SK-N-MC (cell line): ENCODE data around the gene RANGAP1.

Experiments used
- DNase-seq: peaks from one replicate; pipeline ENCODE4 v3.0.0-alpha.2; 2011; ENCODE audit warnings: low read depth, low spot score
- H3K27ac ChIP-seq: fragments of 200-600 bp; sonication (generic); 2 replicates; pipeline ENCODE4 v1.5.1; 2016; ENCODE audit warnings: mixed run types
- H3K36me3 ChIP-seq: fragments of 200-600 bp; sonication (generic); 2 replicates; pipeline ENCODE4 v1.6.1; 2017; ENCODE audit warnings: antibody characterized with exemption, low read length, mixed read lengths; ENCODE audit not compliant: insufficient read depth
- H3K4me3 ChIP-seq: fragments of 200-600 bp; sonication (generic); 2 replicates; pipeline ENCODE4 v1.5.1; 2016
- H3K9ac ChIP-seq: fragments of 200-600 bp; sonication (generic); 2 replicates; pipeline ENCODE4 v1.8.0; 2017; ENCODE audit warnings: mixed run types, mixed read lengths; ENCODE audit not compliant: insufficient read length
- H3K9me3 ChIP-seq: fragments of 200-600 bp; sonication (generic); 2 replicates; pipeline ENCODE4 v1.6.1; 2017; ENCODE audit warnings: low read depth, mild to moderate bottlenecking, antibody characterized with exemption, low read length, moderate library complexity, mixed read lengths
- EZH2 ChIP-seq: fragments of 200-600 bp; sonication (generic); IDR thresholded peaks from one replicate; pipeline ENCODE4 v1.6.1; 2017; ENCODE audit warnings: antibody characterized with exemption
- FOXP2 ChIP-seq: optimal IDR thresholded peaks from 2 replicates; pipeline ENCODE3; 2011; ENCODE audit warnings: mild to moderate bottlenecking, moderate library complexity; ENCODE audit not compliant: insufficient read depth; ENCODE audit errors: extremely low read length, control extremely low read depth
- POLR2AphosphoS5 ChIP-seq: IDR thresholded peaks from 2 replicates; pipeline ENCODE4 v1.6.1; 2012; ENCODE audit warnings: mild to moderate bottlenecking, low read depth, low read length, borderline replicate concordance

RANGAP1 gene

DNA sequence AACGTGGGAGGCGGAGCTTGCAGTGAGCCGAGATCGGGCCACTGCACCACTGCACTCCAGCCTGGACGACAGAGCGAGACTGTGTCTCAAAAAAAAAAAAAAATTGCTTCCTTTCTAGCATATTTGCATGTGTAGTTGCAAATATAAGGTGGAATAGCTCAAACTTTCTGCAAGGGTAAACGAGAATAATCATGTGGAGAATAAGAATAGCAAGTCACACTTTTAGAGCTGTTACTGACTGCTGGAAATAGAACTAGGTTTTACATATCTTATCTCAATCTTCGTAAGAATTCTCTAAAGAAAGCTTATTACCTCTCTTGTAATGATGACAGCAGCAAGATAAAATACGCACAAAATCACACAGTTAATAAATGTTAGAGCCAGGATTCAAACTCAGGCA, 79.3 kb downstream of the RANGAP1 start:
- H3K9me3 ChIP-seq: no peaks in the 10 kb centered on the region
- H3K36me3 ChIP-seq: peaks cover 11% of the 10 kb centered on the region; the same call in 1 of the 2 replicates
- no peak overlapping the region for H3K27ac ChIP-seq
- H3K4me3 ChIP-seq: no peak overlapping the region
- DNase-seq: no peak
- no peak overlapping the region for H3K9ac ChIP-seq
- TF ChIP-seq FOXP2 (no peak), POLR2AphosphoS5 (no peak), EZH2 (no peak)

DNA sequence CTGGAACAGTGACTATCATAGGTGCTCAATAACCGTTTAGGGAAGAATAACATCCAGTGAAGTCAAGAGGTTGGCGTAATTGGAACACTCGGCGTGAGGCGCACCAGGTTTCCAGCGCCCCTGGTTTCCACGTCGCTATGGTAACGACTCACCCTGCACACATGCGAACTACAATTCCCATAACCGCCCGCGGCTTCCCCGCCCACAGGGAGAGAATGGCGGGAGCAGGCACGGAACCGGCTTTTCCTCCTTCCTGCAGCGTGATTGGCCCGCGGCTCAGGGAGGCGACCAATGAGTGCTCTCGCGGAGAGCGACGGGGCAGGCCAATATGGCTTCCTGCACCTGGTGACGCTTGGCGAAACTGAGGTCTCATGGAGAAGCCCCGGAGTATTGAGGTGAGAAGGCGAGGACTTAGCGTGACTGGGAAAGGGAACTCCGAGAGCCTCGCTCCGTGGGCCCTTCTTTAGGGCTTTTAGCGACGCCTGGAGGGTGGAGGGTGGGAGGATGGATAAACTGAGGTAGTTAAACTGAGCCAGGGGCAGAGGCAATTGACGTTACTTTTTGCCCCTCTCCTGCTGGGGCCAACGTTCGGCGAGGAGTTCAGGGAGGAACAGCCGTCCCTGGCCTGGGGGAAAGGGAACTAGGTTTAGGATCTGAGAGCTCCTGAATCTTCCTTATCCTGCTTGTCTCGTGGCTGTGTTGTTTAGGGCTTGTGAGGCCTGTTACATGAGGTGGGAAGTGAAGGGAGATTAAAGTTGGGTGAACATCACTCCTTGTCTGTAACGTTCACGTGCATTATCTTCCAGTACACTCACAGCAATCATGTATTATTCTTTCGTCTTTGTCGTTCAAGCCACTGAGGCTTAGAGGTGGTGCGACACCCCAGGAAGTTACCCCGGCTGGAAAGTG, 80.7 kb downstream of the RANGAP1 start, which contains the start of gene L3MBTL2:
L3MBTL2 (plus strand) TSS at position 321 of the 909 bp plus-strand sequence; CDS start at position 372, 51 bp downstream.
- Histone ChIP-seq H3K36me3 (peaks cover 4% of the 10 kb centered on the region; the same call in 1 of the 2 replicates), H3K4me3 (peak within 1 kb of the TSS; percentile 94), H3K27ac (peak within 1 kb of the TSS; percentile 22; the same call in 1 of the 2 replicates), H3K9ac (peak within 1 kb of the TSS; percentile 88), H3K9me3 (no peaks in the 10 kb centered on the region)
- TF ChIP-seq POLR2AphosphoS5 (peak; percentile 86), FOXP2 (no peak)
- DNase-seq: peak; percentile 83

DNA sequence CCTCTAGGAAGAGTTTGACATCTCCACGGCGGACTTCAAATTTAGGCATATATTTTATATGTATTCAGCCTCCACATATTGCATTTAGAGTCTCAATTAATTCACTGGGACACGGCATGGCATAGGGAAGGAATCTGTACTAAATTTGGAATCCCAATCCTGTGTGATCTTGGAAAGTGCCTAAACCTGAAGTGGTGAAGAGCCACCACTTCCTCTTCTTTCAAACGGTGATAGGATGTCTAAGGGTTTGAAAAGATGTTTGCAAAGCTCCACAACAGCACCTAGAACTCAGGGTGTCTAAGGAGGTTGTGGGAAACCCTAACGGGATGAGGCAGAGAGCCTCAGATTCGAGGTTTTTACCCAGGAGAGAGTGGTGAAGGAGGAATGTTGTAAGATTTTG, 81.9 kb downstream of the RANGAP1 start:
- Histone ChIP-seq H3K9ac (no peak overlapping the region), H3K36me3 (no peaks in the 10 kb centered on the region; the same call in 1 of the 2 replicates), H3K9me3 (no peaks in the 10 kb centered on the region), H3K4me3 (no peak overlapping the region), H3K27ac (no peak overlapping the region)
- DNase-seq: no peak
- TF ChIP-seq POLR2AphosphoS5 (no peak), EZH2 (no peak), FOXP2 (no peak)

DNA sequence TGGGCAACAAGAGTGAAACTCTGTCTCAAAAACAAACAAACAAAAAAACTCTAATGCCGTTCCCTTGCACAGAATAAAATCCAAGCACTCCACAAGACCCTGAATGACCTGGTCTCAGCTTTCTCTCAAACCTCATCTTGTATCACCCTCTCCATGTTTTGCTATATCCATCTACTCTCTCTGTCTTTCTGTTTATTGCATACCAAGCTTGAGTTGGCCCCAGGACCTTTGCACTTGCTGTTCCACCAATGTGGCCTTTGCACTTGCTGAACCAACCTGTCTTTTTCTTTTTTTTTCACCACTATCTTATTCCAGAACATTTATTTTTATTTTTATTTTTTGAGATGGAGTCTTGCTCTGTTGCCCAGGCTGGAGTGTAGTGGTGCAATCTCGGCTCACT, 82.9 kb downstream of the RANGAP1 start:
- no peak overlapping the region for H3K27ac ChIP-seq
- no peak overlapping the region for H3K4me3 ChIP-seq
- no peaks in the 10 kb centered on the region for H3K9me3 ChIP-seq
- no peak overlapping the region for H3K9ac ChIP-seq
- no peak for DNase-seq
- no peaks in the 10 kb centered on the region for H3K36me3 ChIP-seq
- no peak for TF ChIP-seq EZH2
- no peak for TF ChIP-seq FOXP2
- no peak for TF ChIP-seq POLR2AphosphoS5

DNA sequence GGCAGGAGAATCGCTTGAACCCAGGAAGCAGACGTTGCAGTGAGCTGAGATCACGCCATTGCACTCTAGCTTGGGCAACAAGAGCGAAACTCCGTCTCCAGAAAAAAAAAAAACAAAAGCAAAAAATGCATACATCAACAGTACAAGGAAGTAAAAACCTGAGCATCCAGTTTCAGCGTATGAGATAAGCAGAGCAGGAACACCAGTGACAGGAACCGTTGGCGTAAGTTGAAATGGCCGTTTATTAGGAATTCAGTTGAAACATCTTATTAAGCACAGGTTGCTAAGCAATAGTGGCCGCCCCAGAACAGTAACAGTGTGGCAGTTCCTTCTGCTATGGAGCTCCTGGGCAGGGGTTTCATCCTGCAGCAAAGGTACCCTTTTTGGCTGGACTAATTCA, 84.8 kb downstream of the RANGAP1 start:
- H3K36me3 ChIP-seq: no peaks in the 10 kb centered on the region
- no peak for DNase-seq
- no peak for TF ChIP-seq POLR2AphosphoS5
- TF ChIP-seq FOXP2: no peak
- no peak for TF ChIP-seq EZH2

DNA sequence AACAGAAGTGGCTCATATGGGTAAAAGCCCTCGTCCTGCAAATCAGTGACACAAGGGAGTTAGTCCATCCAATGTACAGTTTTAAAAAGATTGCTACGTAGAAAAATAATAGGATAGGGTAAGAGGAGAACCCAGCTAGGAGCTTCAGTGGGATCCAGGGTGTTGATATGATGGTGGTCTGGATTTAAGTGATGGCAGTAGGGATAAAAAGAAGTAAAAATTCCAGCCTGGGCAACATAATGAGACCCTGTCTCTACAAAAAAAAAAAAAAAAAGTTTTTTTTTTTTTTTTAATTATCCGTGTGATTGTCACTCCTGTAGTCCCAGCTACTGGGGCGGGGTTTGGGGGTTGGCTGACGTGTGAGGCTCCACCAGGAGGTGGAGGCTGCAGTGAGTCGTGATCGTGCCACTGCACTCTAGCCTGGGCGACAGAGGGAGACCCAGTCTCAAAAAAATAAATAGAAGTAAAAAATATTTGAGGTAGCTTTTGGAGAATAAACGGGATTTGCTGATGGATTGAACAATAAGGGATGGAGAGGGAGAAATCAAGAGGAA, 87.9 kb downstream of the RANGAP1 start:
- H3K27ac ChIP-seq: no peak overlapping the region
- H3K36me3 ChIP-seq: no peaks in the 10 kb centered on the region
- peak overlapping the region; percentile 93 for H3K4me3 ChIP-seq
- H3K9ac ChIP-seq: peak overlapping the region; percentile 8
- no peak for TF ChIP-seq FOXP2
- TF ChIP-seq EZH2: no peak
- no peak for TF ChIP-seq POLR2AphosphoS5
- no peak for DNase-seq
- H3K9me3 ChIP-seq: no peaks in the 10 kb centered on the region

More for the DNA sequence above, 84.8 kb downstream of the RANGAP1 start:
- Histone ChIP-seq H3K9me3 (no peaks in the 10 kb centered on the region), H3K4me3 (no peak overlapping the region), H3K9ac (no peak overlapping the region), H3K27ac (no peak overlapping the region)

DNA sequence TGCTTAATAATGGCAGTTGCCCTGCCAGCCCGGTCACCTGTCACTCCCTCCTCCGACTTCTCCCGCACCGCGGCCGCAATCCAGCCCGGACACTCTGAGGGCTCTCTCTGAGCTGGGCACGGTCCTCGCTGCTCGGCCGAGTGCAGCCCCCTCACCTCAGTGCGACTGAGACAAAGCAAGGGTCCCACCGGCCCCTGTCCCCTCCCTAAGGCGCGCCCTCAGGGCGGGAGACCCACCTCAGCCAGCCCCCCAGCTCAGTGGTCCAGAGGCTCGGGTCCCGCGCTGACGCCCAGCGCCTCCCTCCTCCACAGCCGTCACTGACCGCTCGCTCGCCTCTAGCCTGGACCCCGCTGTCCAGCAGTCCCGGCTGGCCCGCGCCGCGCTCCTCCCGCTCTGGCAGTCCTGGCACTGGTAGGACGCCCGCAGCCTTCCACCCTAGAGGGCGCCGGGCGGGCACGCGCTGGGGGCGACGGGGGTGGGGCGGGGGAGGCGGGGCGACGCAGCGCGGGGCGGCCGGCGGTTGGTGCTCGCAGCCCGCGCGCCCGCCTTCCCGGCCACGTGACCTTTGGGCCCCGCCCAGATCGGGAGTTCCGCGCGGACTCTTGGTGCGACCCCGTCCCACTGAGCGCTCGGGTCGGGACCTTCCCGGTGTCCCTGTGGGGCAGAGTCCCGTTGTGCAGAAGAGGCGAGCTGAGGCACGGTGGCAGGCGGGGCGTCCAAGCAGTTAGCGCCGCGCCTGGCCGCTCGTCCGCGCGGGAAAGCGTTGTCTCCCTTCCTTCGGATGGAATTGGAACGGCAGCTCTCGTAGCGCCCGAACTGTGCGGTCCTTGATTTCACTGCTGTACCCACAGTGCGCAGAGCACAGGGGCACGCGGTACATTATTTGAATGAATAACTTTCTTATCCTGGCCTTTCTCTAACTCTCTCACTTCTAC, 88.7 kb downstream of the RANGAP1 start:
- peak; percentile 62; the same call in 1 of the 2 replicates for TF ChIP-seq POLR2AphosphoS5
- no peak for TF ChIP-seq EZH2
- no peak overlapping the region for H3K27ac ChIP-seq
- no peaks in the 10 kb centered on the region for H3K9me3 ChIP-seq
- H3K4me3 ChIP-seq: peak overlapping the region; percentile 93
- no peaks in the 10 kb centered on the region for H3K36me3 ChIP-seq
- DNase-seq: no peak
- peak overlapping the region; percentile 62 for H3K9ac ChIP-seq
